NOMO-1 treated with DMSO at 0.1 percent for 48 hours (cell line): ENCODE results near the gene SIRT4.
A peak's percentile ranks its signal among the peaks of the same experiment; 100 is the strongest.

ENCODE experiments used
- DNase-seq: peaks from one replicate; lab custom pipeline; 2025; ENCODE audit not compliant: unreplicated experiment; lab: John Stamatoyannopoulos, UW

The SIRT4 gene

DNA sequence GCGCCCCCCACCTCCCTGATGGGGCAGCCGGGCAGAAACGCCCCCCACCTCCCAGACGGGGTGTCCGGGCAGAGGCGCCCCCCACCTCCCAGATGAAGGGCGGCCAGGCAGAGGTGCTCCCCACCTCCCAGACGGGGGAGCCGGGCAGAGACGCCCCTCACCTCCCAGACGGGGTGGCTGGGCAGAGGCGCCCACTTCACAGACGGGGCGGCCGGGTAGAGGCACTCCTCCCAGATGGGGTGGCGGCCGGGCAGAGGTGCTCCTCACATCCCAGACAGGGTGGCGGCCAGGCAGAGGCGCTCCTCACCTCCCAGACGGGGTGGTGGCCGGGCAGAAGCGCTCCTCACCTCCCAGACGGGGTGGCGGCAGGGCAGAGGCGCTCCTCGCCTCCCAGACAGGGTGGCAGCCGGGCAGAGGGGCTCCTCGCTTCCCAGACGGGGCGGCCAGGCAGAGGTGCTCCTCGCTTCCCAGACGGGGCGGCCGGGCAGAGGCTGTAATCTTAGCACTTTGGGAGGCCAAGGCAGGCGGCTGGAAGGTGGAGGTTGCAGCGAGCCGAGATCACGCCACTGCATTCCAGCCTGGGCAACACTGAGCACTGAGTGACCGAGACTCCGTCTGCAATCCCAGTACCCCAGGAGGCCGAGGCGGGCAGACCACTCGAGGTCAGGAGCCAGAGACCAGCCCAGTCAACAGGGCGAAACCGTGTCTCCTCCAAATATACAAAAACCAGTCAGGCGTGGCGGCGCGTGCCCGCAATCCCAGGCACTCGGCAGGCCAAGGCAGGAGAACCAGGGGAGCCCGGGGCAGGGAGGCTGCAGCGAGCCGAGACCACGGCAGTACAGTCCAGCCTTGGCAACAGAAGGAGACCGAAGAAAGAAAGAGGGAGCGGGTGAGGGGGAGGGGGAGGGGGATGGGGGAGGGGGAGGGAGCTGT is 23.7 kb upstream of the SIRT4 start:
- DNase-seq: no peak

DNA sequence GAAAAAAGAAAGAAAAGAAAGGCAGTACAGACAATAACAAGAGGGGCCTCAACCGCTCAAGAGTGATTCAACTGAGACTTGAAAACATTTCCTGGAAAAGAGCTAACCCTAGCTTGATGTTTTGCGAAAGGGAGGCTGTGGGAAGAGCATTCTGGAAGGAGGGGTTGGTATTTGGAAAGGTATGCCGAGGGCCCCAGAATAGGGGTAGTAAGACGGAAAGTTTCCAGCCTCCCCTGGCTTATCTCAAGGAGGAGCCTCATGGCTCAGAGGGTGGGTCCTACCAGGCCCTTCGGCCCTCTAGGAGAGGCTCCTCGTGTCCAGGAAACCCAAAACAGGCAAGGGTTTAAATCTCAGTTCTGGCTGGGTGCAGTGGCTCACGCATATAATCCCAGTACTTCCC is 18.8 kb upstream of the SIRT4 start:
- DNase-seq: no peak

- no peak for DNase-seq
Observed at GRCh38 chr12:120284381-120284780, 17.7 kb upstream of the SIRT4 start.

- DNase-seq: no peak
Observed at GRCh38 chr12:120286768-120287490, 15.2 kb upstream of the SIRT4 start.

DNA sequence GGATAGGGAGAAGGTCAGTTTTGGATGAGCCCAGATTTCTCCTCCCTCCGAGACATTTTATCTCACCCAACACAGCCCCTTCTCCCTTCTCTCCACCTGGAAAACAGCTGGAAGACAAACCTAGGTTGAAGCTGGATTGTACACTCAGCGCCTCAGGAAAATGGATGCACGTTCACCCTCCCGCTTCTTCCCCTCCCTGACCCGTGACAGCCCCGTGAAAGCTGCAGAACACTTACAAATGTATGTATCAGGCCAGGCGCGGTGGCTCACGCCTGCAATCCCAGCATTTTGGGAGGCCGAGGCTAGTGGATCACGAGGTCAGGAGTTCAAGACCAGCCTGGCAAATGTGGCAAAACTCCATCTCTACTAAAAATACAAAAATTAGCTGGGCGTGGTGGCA is 14.6 kb upstream of the SIRT4 start:
- DNase-seq: no peak

GRCh38 chr12:120290609-120291305 is 11.4 kb upstream of the SIRT4 start:
- DNase-seq: peak; percentile 35

- DNase-seq: no peak
Observed at GRCh38 chr12:120292411-120292660, 9.8 kb upstream of the SIRT4 start.

GRCh38 chr12:120292661-120293531 is 9.2 kb upstream of the SIRT4 start, which contains the start of gene RNU4-1:
Gene RNU4-1, minus strand, starts transcription at chr12:120293237.
- peak; percentile 93 for DNase-seq

DNA sequence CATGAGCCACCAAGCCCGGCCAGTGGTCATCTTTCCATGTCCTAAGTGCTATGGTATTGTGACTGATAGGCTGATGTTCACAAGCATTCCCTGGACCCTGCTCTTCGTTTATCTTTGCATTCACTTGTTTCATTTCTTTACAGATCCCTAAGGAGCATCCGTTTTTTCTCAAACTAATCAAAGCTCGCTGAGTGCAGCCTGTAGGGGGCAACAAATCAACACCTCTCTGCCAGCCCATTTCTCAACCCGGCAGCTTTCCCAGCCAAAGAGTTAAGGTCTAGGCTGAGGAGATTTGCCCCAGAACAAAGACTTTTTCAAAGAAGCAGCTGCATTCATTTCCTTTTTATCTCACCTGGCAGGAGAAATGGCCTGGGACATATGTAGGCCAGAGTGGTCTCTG is 12.1 kb downstream of the SIRT4 start:
- no peak for DNase-seq

- no peak for DNase-seq
Observed at GRCh38 chr12:120316798-120317223, 14.7 kb downstream of the SIRT4 start.

- DNase-seq: peak; percentile 100
Observed at GRCh38 chr12:120317224-120318105, 15.3 kb downstream of the SIRT4 start.

DNA sequence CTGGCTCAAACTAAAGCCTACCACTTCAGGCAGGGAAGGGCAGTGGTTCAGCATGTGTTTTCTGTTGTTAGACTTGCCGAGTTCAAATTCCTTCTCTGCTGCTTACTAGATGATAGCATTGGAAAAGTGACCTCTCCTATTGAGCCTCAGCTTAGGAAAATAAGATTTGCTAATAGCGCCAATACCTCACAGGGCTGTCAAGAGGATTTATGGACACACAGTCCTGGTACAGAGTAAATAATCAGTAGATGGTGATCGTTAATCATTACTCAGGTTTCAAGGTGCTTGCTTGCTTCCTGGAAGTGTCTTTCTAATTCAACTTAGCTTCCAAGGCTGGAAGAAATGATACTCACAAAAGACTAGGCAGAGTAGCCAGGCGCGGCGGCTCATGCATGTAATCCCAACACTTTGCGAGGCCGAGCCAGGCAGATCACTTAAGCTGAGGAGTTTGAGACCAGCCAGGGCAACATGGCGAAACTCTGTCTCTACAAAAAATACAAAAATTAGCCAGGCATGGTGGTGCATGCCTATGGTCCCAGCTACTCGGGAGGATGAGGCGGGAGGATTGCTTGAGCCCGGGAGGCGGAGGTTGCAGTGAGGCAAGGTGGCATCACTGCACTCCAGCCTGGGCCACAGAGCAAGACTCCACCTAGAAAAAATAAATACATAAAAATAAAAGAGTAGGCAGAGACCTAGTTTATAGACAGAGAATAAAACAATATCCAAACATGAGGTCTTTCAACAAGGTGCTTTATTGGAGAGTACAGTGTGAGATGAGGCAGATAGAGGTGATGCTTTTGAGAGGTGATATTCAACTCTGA is 19.5 kb downstream of the SIRT4 start:
- no peak for DNase-seq

- no peak for DNase-seq
Observed at GRCh38 chr12:120323772-120324171, 21.7 kb downstream of the SIRT4 start.

- DNase-seq: no peak
Observed at GRCh38 chr12:120324841-120325417, 22.8 kb downstream of the SIRT4 start.

DNA sequence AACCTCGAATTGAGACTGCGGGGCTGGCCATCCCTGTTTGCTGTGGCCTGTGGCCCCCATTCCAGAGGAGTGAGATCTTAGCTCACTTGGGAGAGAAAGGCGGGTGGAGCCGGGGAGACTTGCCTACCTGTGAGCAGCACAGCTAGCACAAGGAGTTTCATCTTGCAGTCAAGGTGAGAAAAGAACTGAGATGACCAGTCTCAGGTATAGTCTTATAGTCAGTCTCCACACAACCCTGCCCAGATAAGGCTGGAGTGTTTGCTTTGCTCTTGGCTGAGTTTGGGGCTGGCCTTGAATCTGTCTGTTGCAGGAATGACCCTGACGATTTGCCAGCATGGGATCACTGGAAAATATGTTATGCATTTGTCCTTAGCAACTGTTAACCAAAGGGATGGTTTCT is 25.5 kb downstream of the SIRT4 start, which contains the start of gene PLA2G1B:
PLA2G1B (minus strand) TSS at position 187 of the 400 bp plus-strand sequence; CDS start at position 161, 26 bp downstream.
- DNase-seq: no peak

DNA sequence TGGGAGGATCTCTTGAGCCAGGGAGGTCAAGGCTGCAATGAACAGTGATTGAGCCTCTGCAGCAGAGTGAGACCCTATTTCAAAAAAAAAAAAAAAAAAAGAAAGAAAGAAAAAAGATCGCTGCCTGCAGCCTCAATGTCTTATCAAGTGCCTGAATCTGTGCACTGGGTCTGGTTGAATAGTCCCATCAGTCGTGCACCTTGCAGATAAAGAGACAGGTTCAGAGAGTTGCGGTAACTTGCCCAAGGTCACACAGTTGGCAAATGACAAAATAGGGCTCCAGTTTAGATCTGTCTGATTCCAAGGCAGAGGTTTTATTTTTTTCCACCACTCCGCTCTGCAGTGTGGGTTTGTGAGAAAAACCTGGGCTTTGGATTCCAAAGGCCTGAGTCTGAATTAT is 26.1 kb downstream of the SIRT4 start:
- DNase-seq: no peak

- DNase-seq: no peak
Observed at GRCh38 chr12:120331390-120331789, 29.3 kb downstream of the SIRT4 start.

GRCh38 chr12:120332041-120332440 is 29.9 kb downstream of the SIRT4 start:
- DNase-seq: no peak
